ENCODE data around the gene KIFAP3.
"Not testable (repeated sequence)": the region's sequence is repeated elsewhere in the genome, so short reads cannot be mapped to it uniquely, and the experiment has no call there.

The KIFAP3 gene

DNA sequence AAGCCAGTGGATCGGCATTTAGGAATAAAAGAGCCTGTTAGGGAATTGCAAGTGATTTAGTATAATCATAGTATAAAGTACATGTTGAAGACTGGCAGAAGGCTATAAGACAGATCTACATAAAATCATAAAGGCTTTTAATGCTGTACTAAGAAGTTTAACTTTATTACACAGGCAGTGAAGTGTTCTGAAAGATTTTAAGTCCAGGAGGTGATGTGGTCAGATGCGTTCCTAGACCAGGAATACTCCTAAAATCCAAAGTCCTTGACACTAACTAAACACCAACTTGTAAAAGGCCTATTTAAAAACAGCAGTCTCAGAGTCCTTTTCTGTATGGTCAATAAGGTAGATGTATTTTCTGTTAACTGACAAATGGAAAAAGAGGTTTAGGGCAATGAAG, 57.0 kb downstream of the KIFAP3 start:
- H3K27ac ChIP-seq: no peak overlapping the region
- TF ChIP-seq, protein P1, sequence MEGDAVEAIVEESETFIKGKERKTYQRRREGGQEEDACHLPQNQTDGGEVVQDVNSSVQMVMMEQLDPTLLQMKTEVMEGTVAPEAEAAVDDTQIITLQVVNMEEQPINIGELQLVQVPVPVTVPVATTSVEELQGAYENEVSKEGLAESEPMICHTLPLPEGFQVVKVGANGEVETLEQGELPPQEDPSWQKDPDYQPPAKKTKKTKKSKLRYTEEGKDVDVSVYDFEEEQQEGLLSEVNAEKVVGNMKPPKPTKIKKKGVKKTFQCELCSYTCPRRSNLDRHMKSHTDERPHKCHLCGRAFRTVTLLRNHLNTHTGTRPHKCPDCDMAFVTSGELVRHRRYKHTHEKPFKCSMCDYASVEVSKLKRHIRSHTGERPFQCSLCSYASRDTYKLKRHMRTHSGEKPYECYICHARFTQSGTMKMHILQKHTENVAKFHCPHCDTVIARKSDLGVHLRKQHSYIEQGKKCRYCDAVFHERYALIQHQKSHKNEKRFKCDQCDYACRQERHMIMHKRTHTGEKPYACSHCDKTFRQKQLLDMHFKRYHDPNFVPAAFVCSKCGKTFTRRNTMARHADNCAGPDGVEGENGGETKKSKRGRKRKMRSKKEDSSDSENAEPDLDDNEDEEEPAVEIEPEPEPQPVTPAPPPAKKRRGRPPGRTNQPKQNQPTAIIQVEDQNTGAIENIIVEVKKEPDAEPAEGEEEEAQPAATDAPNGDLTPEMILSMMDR (conservative IDR thresholded peaks at IDR 0.05): no peak

DNA sequence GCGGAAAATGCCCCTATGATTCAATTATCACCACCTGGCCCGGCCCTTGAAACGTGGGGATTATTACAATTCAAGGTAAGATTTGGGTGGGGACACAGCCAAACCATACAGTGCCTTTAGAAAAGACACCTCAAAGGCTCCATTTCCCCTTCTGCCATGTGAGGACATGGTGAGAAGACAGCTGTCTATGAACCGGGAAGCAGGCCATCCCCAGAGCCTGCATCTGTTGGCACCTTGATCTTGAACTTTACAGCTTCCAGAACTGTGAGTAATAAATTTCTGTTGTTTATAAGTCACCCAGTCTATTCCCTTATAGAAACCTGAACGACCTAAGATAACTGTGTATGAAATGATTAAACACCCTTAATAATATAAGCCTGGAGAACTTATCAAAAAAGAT, 61.6 kb downstream of the KIFAP3 start:
- TF ChIP-seq, protein P1 (conservative IDR thresholded peaks at IDR 0.05): no peak
- H3K27ac ChIP-seq: no peak overlapping the region

DNA sequence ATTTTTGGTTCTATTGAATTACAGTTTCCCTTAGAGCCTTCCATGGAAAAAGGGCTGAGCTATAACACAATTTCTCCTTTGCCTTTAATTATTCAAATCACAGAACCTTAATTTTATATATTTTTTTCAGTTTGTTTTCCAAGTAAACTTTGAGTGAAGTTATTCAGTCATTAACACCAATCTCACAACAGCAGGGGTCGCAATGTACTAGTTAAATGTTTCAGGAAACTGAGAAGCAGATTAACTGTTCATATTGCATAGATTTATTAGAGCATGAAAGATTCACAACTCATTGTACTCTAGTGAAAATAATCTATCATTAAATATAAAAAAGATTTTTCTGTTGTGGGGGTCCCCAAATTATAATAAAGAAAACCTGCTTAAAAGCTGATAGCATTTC, 64.1 kb downstream of the KIFAP3 start:
- H3K27ac ChIP-seq: no peak overlapping the region
- TF ChIP-seq, protein P1 (conservative IDR thresholded peaks at IDR 0.05): peak; percentile 67

DNA sequence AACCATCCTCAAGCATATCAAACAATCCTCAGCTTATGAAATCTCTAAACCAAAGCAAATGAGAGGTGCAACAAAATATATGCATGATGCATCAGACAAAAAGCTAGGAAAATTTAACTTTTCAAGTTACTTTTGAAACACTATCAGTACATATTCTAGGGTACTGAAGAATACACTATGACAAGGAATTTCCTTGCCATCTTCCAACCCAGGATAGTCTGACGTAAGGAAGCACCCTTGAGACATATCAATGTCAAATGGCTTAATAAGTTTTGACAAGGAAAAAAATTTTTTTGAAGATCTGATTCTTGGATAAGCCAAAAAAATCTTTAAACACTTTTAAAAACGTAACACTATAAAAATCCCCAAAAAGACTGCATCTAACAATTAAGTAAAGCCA, 64.9 kb downstream of the KIFAP3 start:
- TF ChIP-seq, protein P1 (conservative IDR thresholded peaks at IDR 0.05): no peak
- no peak overlapping the region for H3K27ac ChIP-seq

DNA sequence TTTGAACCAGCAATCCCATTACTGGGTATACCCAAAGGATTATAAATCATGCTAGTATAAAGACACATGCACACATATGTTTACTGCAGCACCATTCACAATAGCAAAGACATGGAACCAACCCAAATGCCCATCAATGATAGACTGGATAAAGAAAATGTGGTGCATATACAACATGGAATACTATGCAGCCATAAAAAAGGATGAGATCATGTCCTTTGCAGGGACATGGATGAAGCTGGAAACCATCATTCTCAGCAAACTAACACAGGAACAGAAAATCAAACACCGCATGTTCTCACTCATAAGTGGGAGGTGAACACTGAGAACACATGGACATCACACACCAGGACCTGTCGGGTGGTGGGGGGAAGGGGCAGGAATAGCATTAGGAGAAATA, 65.8 kb downstream of the KIFAP3 start:
- not testable (repeated sequence) for H3K27ac ChIP-seq

DNA sequence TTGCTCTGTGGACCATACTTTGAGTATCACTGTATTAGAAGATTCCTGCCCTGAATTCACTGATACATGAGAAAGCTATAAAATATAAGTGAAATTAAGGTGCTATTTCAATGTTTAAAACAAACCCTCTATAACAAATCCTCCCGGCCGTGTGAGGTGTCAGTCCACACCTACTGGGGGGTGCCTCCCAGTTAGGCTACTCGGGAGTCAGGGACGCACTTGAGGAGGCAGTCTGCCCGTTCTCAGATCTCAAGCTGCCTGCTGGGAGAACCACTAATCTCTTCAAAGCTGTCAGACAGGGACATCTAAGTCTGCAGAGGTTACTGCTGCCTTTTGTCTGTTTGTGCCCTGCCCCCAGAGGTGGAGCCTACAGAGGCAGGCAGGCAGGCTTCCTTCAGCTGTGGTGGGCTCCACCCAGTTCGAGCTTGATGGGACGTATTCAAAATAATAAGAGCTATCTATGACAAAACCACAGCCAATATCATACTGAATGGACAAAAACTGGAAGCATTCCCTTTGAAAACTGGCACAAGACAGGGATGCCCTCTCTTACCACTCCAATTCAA, 71.1 kb downstream of the KIFAP3 start:
- not testable (repeated sequence) for H3K27ac ChIP-seq

DNA sequence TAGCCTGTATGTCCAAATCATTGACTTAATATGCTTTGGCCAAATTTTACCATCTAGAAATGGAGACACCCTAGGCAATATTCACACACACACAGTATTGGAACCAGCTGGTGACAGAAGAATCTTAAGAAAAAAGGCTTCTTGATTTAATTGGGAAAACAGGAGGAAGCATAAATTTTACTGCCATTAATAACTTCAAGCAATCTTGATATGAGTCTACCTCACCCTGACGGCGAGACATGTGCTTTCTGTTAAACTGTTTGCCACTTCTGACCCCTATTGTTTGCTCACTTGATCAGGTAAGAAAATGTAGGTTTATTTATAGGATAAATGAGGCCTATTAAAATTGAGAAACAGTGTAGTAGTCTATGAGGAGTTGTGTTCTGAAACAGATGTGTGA, 73.2 kb downstream of the KIFAP3 start:
- TF ChIP-seq, protein P1 (conservative IDR thresholded peaks at IDR 0.05): no peak
- no peak overlapping the region for H3K27ac ChIP-seq

DNA sequence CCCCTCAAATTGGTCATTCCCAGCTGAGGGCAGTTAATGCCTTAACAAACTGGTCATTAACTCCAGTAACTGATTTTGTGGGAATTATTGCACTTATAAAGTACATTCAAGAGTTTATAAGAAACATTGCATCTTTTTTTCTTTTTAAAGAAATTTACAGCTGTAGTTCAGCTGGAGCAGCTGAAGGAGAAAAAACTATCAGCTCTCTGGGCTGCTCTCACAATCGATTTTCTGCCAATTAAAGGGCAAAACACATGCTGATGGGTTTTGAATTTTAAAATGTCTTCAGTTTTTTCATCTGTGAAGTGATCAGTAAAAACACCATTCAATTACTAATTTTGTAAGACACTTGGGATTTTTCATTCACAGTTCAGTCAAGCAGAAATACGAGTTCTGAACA, 74.7 kb downstream of the KIFAP3 start:
- TF ChIP-seq, protein P1 (conservative IDR thresholded peaks at IDR 0.05): no peak
- H3K27ac ChIP-seq: no peak overlapping the region

DNA sequence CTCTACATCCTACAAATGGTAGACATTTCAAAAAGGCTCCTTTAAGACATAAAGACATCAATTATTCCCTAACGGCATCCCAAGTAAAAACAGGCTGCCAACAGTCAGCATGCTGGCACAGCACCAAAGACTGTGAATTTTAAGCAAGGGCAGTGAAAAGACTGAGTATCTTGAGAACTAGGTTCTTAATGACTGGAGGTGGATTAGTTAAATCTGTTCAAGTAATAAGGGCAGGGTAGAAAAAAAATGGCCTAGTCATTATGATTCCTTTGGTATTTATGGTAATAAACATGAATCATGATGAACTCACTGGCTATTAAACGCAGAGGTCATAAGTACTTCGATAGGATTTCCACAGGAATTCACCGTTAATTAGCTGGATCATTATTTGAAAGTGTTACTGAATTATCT, 75.2 kb downstream of the KIFAP3 start:
- TF ChIP-seq, protein P1 (conservative IDR thresholded peaks at IDR 0.05): no peak
- H3K27ac ChIP-seq: no peak overlapping the region
